Cardiac fibroblast (primary cell): Measurements from ENCODE around the gene RLN3.
"Not testable (repeated sequence)": the region's sequence is repeated elsewhere in the genome, so short reads cannot be mapped to it uniquely, and the experiment has no call there.

ENCODE experiments used
- DNase-seq, 2 donors: peaks; one replicate each; pipeline versions ENCODE4 v3.0.0 to v3.0.0-alpha.2; 2010; ENCODE audit warnings: low read depth in 2 of 2
- H3K4me3 ChIP-seq, 2 donors: replicated peaks in 1 of 2; 1 replicate in 1 of 2; 2 replicates in 1 of 2; pipeline ENCODE4 v1.5.1; 2011; ENCODE audit warnings: low read depth in 2 of 2, low read length in 2 of 2, mild to moderate bottlenecking in 2 of 2, moderate library complexity in 1 of 2
- CTCF ChIP-seq: IDR thresholded peaks from one replicate; pipeline ENCODE4 v1.5.1; 2011; ENCODE audit warnings: low read depth, mild to moderate bottlenecking, low read length, inconsistent platforms

Gene RLN3

GRCh38 chr19:14050512-14050911 is 22.6 kb downstream of the RLN3 start:
- DNase-seq: no peak
- no peak for TF ChIP-seq CTCF
- H3K4me3 ChIP-seq: no peak overlapping the region

- H3K4me3 ChIP-seq, DNase-seq: not testable (repeated sequence)
- peak; percentile 6 for TF ChIP-seq CTCF
Observed at GRCh38 chr19:14050961-14051360, 23.0 kb downstream of the RLN3 start.

GRCh38 chr19:14051980-14052379 is 24.0 kb downstream of the RLN3 start:
- DNase-seq: no peak
- no peak overlapping the region for H3K4me3 ChIP-seq
- TF ChIP-seq CTCF: no peak

GRCh38 chr19:14052470-14052869 is 24.5 kb downstream of the RLN3 start:
- no peak for DNase-seq
- H3K4me3 ChIP-seq: no peak overlapping the region
- TF ChIP-seq CTCF: no peak

- DNase-seq: no peak
- no peak overlapping the region for H3K4me3 ChIP-seq
- no peak for TF ChIP-seq CTCF
Observed at GRCh38 chr19:14053032-14053431, 25.1 kb downstream of the RLN3 start.

- no peak overlapping the region for H3K4me3 ChIP-seq
- no peak for TF ChIP-seq CTCF
- no peak for DNase-seq
Observed at GRCh38 chr19:14053500-14053899, 25.6 kb downstream of the RLN3 start.

- DNase-seq: no peak
- no peak overlapping the region for H3K4me3 ChIP-seq
- TF ChIP-seq CTCF: no peak
Observed at GRCh38 chr19:14054099-14054498, 26.2 kb downstream of the RLN3 start.
